ENCODE data around the gene CTSZ. TPM values are rescaled to one million over a fixed set of nuclear protein-coding genes. Genes with fewer than 3 reads are reported as not detected.
A peak's percentile ranks its signal among the peaks of the same experiment; 100 is the strongest.
"Not testable (repeated sequence)": the region's sequence is repeated elsewhere in the genome, so short reads cannot be mapped to it uniquely, and the experiment has no call there.

The CTSZ gene
- total RNA-seq, 1 donor from 2014 or later = 23.8 TPM

- ATAC-seq = no peak
Observed at GRCh38 chr20:59013031-59013951, 6.2 kb upstream of the CTSZ start.

- ATAC-seq = not testable (repeated sequence)
Observed at GRCh38 chr20:59011874-59012157, 4.8 kb upstream of the CTSZ start.

- ATAC-seq = peak; percentile 14
Observed at GRCh38 chr20:59010995-59011873, 4.2 kb upstream of the CTSZ start.

GRCh38 chr20:59010321-59010994 lies 3.4 kb upstream of the CTSZ start:
- peak; percentile 5 for ATAC-seq

- no peak for ATAC-seq
Observed at GRCh38 chr20:59008715-59009336, 1.8 kb upstream of the CTSZ start.

DNA sequence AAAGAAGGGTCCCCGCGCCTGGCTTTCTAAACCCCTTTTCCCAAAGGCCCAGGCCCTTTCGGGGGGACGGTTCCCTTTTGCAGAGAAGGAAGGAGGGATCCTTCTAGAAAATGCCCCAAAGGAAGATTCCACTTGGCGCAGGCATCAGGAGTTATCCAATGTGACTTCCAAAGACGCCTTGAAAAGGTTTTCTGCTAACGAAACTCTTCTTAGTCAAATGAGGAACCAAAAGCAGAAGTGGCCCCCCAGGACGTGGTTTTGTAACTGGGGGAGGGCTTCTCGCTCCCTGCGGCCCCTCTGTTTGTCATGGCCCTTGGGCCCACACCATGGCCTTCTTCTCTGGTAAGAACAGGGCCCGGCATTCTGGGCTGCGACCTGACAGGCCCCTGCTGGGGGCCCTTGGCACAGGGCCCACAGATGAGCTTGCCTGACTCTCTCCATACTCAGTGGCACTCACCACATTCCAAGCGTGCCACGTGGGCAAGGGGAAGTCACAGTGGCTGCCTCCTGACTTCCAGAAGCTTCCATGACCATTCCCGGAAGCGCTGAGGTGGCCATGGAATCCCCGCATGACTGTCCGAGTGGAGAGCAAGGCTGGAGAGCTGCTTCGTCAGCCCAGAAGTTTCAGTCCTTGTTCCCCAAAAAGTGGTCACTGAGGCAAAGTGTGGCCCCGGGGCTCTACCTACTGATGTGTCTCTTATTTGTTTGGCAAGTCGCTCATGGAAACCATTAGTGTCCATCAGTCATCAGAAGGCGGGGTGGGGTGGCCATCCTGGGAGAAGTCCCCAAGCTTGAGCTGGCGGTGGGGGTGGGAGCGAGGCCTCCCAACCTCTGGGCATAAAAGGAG lies 834 bp upstream of the CTSZ start:
- peak; percentile 6 for ATAC-seq

GRCh38 chr20:59006167-59006863 lies 739 bp downstream of the CTSZ start:
- ATAC-seq = peak; percentile 2

- no peak for ATAC-seq
Observed at GRCh38 chr20:59005523-59006166, 1.4 kb downstream of the CTSZ start.

DNA sequence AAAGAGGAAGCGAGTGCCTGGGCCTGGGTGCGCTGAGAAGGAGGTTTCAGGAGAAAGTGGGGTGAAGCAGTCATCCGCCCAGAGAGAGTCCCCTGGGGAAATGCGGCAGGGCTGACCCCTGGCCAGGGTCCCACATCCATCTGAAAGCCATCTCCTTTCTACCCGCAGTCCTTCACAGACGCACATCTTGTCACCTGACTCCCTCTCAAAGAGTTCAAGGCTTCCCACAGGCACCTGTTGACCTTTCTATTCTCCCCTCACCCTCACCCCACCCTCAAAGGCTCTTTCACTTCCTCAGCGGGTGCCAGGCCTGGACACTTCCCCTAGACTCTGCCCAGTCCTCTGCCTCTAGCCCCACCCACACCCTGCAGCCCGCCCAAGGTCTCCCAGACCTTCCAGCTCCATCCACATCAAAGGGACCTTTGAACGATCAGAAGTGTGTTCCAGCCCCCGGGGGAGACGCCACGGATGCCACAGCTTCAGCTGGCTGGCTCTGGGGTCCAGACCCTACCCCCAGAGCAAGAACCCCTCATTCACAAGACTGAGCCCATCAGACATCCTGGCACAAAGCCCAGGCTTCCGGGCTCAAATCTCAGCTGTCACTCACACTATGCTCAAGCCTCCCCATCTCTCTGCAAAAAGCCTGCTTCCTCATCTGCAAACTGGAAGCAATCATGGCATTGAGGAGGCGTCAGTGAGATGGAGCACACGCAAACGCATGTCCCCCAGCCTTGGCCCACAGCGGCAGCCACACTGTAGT lies 2.1 kb downstream of the CTSZ start:
- peak; percentile 49 for ATAC-seq

GRCh38 chr20:59004493-59004762 lies 2.6 kb downstream of the CTSZ start:
- no peak for ATAC-seq

DNA sequence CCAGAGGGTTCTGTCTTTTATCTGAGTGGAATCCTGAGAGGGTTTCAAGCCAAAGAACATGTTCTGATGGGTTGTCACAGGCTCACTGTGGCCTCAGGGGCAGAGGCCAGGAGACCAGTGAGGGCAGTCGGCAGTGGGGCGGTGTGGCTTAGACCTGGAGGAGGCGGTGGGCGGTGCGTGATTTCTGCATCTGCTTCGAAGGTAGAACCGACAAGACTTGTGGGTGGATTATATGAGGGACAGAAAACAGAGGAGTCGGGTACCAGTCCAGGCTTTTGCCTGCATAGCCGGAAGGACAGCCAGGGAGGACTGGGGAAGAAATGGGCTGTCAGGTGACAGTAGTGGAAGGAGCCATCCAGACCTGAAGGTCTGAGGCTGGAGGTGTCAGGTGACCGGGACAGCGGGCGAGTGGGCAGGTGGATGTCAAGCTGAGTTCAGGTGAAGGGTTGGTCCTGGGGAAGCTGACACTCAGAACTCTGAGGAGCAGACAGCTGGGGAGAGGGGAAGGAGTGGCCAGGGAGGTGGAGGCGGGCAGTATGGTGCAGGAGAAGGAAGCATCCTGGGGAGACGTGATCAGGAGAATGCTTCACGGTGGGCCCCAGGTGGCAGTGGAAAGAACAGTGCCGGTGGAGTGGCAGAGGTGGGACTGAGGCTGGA lies 3.1 kb downstream of the CTSZ start:
- no peak for ATAC-seq

GRCh38 chr20:59002874-59003399 lies 4.1 kb downstream of the CTSZ start:
- ATAC-seq = no peak

DNA sequence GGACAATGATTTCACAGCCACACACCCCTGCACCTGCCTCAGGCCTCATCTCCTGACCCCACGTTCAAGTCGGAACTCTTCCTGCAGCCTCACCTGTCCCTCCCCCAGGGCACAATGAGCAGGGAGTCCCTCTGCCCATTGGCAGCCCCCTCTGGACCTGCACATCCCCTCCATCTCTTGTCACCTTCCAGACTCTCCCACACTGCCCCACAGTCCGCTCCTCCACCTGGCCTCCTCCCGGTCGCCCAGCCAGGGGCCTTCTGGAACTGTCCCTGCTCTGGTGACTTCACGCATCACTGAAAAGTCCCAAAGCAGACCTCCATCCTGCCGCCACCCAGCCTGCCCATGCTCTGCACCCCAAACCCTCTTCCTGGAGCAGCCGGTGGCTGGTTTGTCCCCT lies 4.7 kb downstream of the CTSZ start:
- no peak for ATAC-seq

DNA sequence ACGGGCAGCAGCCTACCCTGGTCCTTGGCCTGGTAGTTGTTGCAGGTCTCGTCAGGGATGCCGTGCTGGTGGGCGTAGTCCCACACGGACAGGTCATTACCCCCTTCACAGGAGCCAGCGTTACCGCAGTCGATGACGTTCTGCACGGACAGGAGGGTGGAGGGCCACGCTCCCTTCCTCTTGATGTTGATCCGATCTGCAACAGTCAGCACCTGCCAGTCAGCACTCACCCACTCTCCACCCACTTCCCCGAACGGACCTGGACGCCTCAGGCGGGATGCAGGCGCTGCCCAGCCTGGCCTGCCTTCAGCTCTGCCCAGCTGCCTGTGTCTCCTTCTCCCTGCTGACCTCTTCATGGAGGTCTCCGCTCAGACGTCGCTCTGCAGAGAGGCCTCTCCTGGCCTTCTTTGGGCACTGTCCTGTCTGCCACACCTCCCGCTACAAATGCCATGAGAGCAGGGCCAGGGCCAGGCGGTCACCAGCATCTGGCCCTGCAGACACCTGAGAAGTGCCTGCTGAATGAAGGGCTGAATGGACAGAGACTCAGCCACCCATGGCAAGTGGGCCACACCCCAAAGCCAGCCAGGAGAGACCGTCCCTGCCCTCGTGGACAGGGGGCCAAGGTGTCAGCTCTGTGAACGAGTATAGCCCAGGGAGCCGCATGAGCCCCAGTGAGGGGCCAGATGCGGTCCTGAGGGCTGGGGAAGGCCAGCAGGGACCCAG lies 5.4 kb downstream of the CTSZ start:
- ATAC-seq = no peak

GRCh38 chr20:59001068-59001448 lies 6.0 kb downstream of the CTSZ start:
- no peak for ATAC-seq

GRCh38 chr20:59000326-59000725 lies 6.7 kb downstream of the CTSZ start:
- ATAC-seq = no peak

- no peak for ATAC-seq
Observed at GRCh38 chr20:58998656-58999055, 8.4 kb downstream of the CTSZ start.

DNA sequence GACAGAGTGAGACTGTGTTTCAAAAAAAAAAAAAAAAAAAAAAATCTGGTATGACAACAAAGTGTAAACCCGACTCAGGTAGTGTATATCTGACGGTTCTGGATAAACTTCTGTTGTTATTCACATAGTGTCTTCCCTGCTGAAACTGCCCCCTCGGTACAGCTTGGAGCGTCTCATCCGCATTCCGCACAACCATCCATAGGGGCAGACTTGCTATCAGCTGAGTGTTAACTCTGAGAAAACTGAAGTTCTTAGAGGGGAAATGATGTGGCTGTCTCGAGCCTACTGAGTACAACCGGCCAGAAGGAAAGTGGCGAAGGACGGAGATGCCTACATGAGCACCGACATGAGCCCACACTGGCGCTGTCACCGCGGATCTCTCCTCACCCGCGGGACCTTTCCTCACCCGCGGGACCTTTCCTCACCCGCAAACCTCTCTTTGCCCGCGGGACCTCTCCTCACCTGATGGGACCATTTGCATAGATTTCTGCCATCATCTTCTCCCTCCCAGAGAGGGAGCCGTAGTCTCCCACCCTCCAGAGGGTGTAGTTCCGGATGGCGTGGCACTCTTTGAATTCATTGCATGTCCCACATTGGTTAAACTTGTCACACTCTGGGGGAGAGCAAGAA lies 9.8 kb downstream of the CTSZ start:
- no peak for ATAC-seq
